Spleen (tissue), 7 donors: ENCODE data around the gene SV2C.

Experiments used
- CTCF ChIP-seq, 11 experiments: fragments of 200-600 bp in 7 of 11; fragments of 450-650 bp in 4 of 11; sonication (generic) in 4 of 11; IDR thresholded peaks in 8 of 11; conservative IDR thresholded peaks in 3 of 11; 1 replicate in 7 of 11; 2 replicates in 4 of 11; pipeline versions ENCODE4 v1.4.0 to v1.8.0; 2016 to 2021; ENCODE audit warnings: antibody characterized with exemption in 11 of 11, inconsistent platforms in 4 of 11, mild to moderate bottlenecking in 1 of 11
- POLR2AphosphoS5 ChIP-seq, 3 donors: sonication (generic); formaldehyde crosslinking; IDR thresholded peaks; one replicate each; pipeline ENCODE4 v1.5.1; 2017; ENCODE audit warnings: antibody characterized with exemption in 3 of 3
- donor health status: DM: no; HTN: no; CAD: no; lungs with moderate emphysema.
- donor health status: DM: no; HTN: no; CAD: no.
- donor health status: DM: no; HTN: no; CAD: no.

- no peak for TF ChIP-seq CTCF (IDR thresholded peaks at IDR 0.05 in 8 of 11, conservative IDR thresholded peaks at IDR 0.05 in 3 of 11)
- TF ChIP-seq POLR2AphosphoS5 (IDR thresholded peaks at IDR 0.05), result no peak
These were observed 284.6 kb downstream of the SV2C start for GRCh38 chr5:76367623-76368371.
